Hepatocyte (in vitro differentiated cells): Measurements from ENCODE around the gene CHST13. TPM values are rescaled to one million over a fixed set of nuclear protein-coding genes. Genes with fewer than 3 reads are reported as not detected.

Source experiments
- DNase-seq: peaks from one replicate; pipeline ENCODE4 v3.0.0-alpha.2; 2016; ENCODE audit warnings: low spot score
- H2AFZ ChIP-seq: fragments of 200-600 bp; sonication (generic); 2 replicates; pipeline ENCODE4 v1.6.0; 2016; ENCODE audit warnings: antibody characterized with exemption, mild to moderate bottlenecking
- H3K27ac ChIP-seq: fragments of 200-600 bp; sonication (generic); 2 replicates; pipeline ENCODE4 v1.5.1; 2016; ENCODE audit warnings: mild to moderate bottlenecking
- H3K27me3 ChIP-seq: fragments of 200-600 bp; sonication (generic); 2 replicates; pipeline ENCODE4 v1.6.1; 2016
- H3K36me3 ChIP-seq: fragments of 200-600 bp; sonication (generic); replicated peaks from 2 replicates; pipeline ENCODE4 v1.5.1; 2016; ENCODE audit warnings: low read depth; ENCODE audit not compliant: insufficient read depth
- H3K4me1 ChIP-seq: fragments of 200-600 bp; sonication (generic); 2 replicates; pipeline ENCODE4 v1.5.1; 2016; ENCODE audit warnings: mild to moderate bottlenecking, moderate library complexity; ENCODE audit not compliant: insufficient read depth
- H3K4me2 ChIP-seq: fragments of 200-600 bp; sonication (generic); 2 replicates; pipeline ENCODE4 v1.6.0; 2016
- H3K4me3 ChIP-seq: fragments of 200-600 bp; sonication (generic); 2 replicates; pipeline ENCODE4 v1.5.1; 2016; ENCODE audit warnings: mild to moderate bottlenecking
- H3K79me2 ChIP-seq: fragments of 200-600 bp; sonication (generic); 2 replicates; pipeline ENCODE4 v1.6.0; 2017; ENCODE audit warnings: mild to moderate bottlenecking
- H3K9me2 ChIP-seq: fragments of 200-600 bp; sonication (generic); replicated peaks from 2 replicates; pipeline ENCODE4 v1.6.0; 2017; ENCODE audit warnings: mild to moderate bottlenecking; ENCODE audit not compliant: insufficient read depth
- H3K9me3 ChIP-seq: fragments of 200-600 bp; sonication (generic); 2 replicates; pipeline ENCODE4 v1.5.1; 2016; ENCODE audit warnings: low read depth, mild to moderate bottlenecking
- H4K20me1 ChIP-seq: fragments of 200-600 bp; sonication (generic); 2 replicates; pipeline ENCODE4 v1.6.0; 2016; ENCODE audit warnings: mild to moderate bottlenecking; ENCODE audit not compliant: insufficient read depth, poor library complexity, severe bottlenecking
- EZH2 ChIP-seq: fragments of 200-600 bp; sonication (generic); IDR thresholded peaks from 2 replicates; pipeline ENCODE4 v1.6.1; 2016; ENCODE audit warnings: antibody characterized with exemption, mild to moderate bottlenecking, borderline replicate concordance
- EZH2phosphoT487 ChIP-seq: fragments of 200-600 bp; sonication (generic); IDR thresholded peaks from one replicate; pipeline ENCODE4 v1.6.1; 2018; ENCODE audit warnings: antibody characterized with exemption, mild to moderate bottlenecking, low read depth, moderate library complexity; ENCODE audit not compliant: unreplicated experiment, severe bottlenecking
- WGBS: methylation state at CpG from one replicate; pipeline ENCODE4 v1.1.6; 2016; ENCODE audit warnings: low lambda C conversion rate; ENCODE audit errors: missing lambda C conversion rate; 5-methylcytosine and 5-hydroxymethylcytosine counted together
- polyA plus RNA-seq: library from polyadenylated mRNA; unstranded; fragments of >200 nt; fragmentation: Nextera tagmentation; extraction: Ambion mirVana; gene quantifications from 2 replicates; pipeline ENCODE4 v1.2.1, GENCODE V29; 2016
- total RNA-seq: library from RNA; depleted of rRNA; stranded (reverse); fragments of >200 nt; gene quantifications from 2 replicates; pipeline ENCODE4 v1.2.3, GENCODE V29; 2014
- TF ChIP-seq, protein P1 (sequence below): fragments of 200-600 bp; sonication (generic); IDR thresholded peaks from 2 replicates; pipeline ENCODE4 v1.5.1; 2016; ENCODE audit warnings: antibody characterized with exemption, mild to moderate bottlenecking; ENCODE audit not compliant: poor library complexity

CHST13 gene
- total and polyA plus RNA-seq, 2 experiments from 2014 or later, result 31.5 to 54.6 TPM

DNA sequence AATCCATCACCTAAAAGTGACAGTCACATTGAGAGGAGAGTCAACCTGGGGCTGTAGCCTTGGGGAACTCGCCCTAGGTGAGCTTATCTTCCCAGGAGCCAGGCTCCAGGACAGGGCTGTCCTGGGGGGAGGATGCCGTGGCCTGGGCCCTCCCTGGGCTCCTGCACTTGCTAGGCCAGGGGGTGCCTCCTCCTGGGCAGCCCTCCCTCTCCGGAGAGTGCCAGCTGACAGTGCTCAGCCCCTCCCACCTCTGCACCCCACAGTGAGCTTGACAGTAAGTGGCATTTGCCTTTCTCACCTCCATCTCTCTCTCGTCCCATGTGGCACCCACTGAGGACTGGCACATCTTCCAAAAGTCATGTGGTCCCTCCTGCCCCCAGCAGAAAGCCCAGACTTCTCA is 25.5 kb upstream of the CHST13 start:
- H3K4me3 ChIP-seq, result no peak overlapping the region
- H3K9me2 ChIP-seq, result no peaks in the 10 kb centered on the region
- no peak for DNase-seq
- no peak overlapping the region for H2AFZ ChIP-seq
- no peaks in the 10 kb centered on the region for H3K9me3 ChIP-seq
- H3K4me2 ChIP-seq, result no peak overlapping the region
- H3K36me3 ChIP-seq, result no peaks in the 10 kb centered on the region
- WGBS, result 85% methylated on average over 4 of the region's 4 CpGs
- no peaks in the 10 kb centered on the region for H3K27me3 ChIP-seq
- H4K20me1 ChIP-seq, result no peaks in the 10 kb centered on the region
- TF ChIP-seq EZH2, result no peak
- TF ChIP-seq, protein P1, sequence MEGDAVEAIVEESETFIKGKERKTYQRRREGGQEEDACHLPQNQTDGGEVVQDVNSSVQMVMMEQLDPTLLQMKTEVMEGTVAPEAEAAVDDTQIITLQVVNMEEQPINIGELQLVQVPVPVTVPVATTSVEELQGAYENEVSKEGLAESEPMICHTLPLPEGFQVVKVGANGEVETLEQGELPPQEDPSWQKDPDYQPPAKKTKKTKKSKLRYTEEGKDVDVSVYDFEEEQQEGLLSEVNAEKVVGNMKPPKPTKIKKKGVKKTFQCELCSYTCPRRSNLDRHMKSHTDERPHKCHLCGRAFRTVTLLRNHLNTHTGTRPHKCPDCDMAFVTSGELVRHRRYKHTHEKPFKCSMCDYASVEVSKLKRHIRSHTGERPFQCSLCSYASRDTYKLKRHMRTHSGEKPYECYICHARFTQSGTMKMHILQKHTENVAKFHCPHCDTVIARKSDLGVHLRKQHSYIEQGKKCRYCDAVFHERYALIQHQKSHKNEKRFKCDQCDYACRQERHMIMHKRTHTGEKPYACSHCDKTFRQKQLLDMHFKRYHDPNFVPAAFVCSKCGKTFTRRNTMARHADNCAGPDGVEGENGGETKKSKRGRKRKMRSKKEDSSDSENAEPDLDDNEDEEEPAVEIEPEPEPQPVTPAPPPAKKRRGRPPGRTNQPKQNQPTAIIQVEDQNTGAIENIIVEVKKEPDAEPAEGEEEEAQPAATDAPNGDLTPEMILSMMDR, result no peak
- TF ChIP-seq EZH2phosphoT487, result no peak
- H3K27ac ChIP-seq, result no peak overlapping the region
- H3K79me2 ChIP-seq, result no peaks in the 10 kb centered on the region
- H3K4me1 ChIP-seq, result no peaks in the 10 kb centered on the region

DNA sequence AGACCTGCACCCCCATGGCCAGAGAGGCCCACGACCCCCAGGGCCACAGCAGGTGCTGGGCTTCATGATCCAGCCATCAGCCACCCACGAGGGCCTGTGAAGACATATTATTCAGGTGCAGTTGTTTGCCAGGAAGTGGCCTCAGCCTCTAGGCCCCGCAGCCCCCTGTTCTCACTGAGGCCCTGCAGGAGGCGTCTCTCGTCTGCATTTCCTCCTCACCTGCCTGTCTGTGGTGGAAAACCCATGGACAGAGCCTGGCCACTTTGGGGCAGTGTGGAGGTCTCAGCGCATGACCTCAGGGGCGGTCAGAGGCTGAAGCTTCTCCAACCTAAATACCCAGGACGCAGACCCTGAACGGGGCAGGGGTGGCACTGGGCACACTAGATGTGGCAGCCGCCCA is 25.0 kb upstream of the CHST13 start:
- no peaks in the 10 kb centered on the region for H3K79me2 ChIP-seq
- DNase-seq, result no peak
- no peak overlapping the region for H3K4me2 ChIP-seq
- WGBS, result 62% methylated on average over 10 of the region's 10 CpGs
- H3K9me2 ChIP-seq, result no peaks in the 10 kb centered on the region
- TF ChIP-seq EZH2phosphoT487, result no peak
- TF ChIP-seq EZH2, result no peak
- TF ChIP-seq, protein P1, result no peak
- H3K36me3 ChIP-seq, result no peaks in the 10 kb centered on the region
- H3K4me1 ChIP-seq, result no peaks in the 10 kb centered on the region
- H3K27me3 ChIP-seq, result no peaks in the 10 kb centered on the region
- no peaks in the 10 kb centered on the region for H4K20me1 ChIP-seq
- H3K27ac ChIP-seq, result no peak overlapping the region
- H2AFZ ChIP-seq, result no peak overlapping the region
- H3K4me3 ChIP-seq, result no peak overlapping the region
- H3K9me3 ChIP-seq, result no peaks in the 10 kb centered on the region

DNA sequence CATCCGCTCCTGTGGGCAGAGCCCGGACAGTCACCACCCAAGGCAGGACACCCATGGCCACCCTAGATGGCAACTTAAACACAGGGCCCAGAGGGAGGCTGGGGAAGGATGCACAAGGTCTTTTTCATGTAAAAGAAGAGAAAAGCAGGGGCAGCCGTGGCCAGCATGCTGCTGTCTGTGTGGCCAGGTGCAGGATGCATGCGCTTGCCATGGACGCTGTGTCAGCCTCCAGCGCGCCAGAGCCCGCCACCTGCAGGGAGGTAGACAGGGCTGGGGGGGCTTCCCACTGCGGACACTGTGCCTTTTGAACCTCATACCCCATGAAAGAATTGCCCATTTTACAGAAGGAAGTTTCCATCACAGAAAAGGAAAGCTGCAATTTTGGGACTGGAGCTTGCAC is 24.6 kb upstream of the CHST13 start:
- no peak for DNase-seq

More for the DNA sequence above, 24.6 kb upstream of the CHST13 start:
- Histone ChIP-seq H3K4me3 (no peak overlapping the region), H3K36me3 (no peaks in the 10 kb centered on the region), H2AFZ (no peak overlapping the region), H3K79me2 (no peaks in the 10 kb centered on the region), H3K9me2 (no peaks in the 10 kb centered on the region), H3K27ac (no peak overlapping the region), H3K27me3 (no peaks in the 10 kb centered on the region), H3K4me1 (no peaks in the 10 kb centered on the region), H3K9me3 (no peaks in the 10 kb centered on the region), H4K20me1 (no peaks in the 10 kb centered on the region), H3K4me2 (no peak overlapping the region)
- WGBS, result 93% methylated on average over 9 of the region's 9 CpGs
- no peak for TF ChIP-seq EZH2phosphoT487
- no peak for TF ChIP-seq EZH2
- TF ChIP-seq, protein P1, result no peak
